Erythroblast (primary cell): ENCODE results near the gene TMC6.
"Not testable (repeated sequence)": the region's sequence is repeated elsewhere in the genome, so short reads cannot be mapped to it uniquely, and the experiment has no call there.

ENCODE experiments used
- DNase-seq, 2 experiments: peaks; one replicate each; lab custom pipeline; 2025; lab: John Stamatoyannopoulos, UW
- GATA1 ChIP-seq: IDR thresholded peaks from 2 replicates; pipeline ENCODE4 v1.6.1; 2011; ENCODE audit warnings: low read depth, mild to moderate bottlenecking, control low read depth, low read length, moderate library complexity
- POLR2A ChIP-seq: IDR thresholded peaks from 2 replicates; pipeline ENCODE4 v1.6.1; 2011; ENCODE audit warnings: mild to moderate bottlenecking, low read length

The TMC6 gene

GRCh38 chr17:78118801-78119241, 9.7 kb downstream of the TMC6 start:
- TF ChIP-seq GATA1 (no peak), POLR2A (no peak)
- no peak for DNase-seq

- TF ChIP-seq POLR2A (peak; percentile 8), GATA1 (no peak)
- no peak for DNase-seq
These were observed 11.3 kb downstream of the TMC6 start for GRCh38 chr17:78117027-78117981.

DNA sequence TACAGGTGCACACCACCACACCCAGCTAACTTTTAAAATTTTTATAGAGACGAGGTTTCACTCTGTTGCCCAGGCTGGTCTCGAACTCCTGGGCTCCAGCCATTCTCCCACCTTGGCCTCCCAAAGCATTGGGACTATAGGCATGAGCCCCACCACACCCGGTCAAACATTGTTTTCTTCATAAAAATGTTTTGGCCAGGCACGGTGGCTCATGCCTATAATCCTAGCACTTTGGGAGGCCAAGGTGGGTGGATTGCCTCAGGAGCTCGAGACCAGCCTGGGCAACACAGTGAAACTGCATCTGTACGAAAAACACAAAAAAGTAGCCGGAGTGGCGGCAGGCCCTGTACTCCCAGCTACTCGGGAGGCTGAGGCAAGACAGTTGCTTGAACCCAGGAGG, 12.1 kb downstream of the TMC6 start:
- no peak for DNase-seq
- TF ChIP-seq POLR2A (no peak), GATA1 (no peak)

DNA sequence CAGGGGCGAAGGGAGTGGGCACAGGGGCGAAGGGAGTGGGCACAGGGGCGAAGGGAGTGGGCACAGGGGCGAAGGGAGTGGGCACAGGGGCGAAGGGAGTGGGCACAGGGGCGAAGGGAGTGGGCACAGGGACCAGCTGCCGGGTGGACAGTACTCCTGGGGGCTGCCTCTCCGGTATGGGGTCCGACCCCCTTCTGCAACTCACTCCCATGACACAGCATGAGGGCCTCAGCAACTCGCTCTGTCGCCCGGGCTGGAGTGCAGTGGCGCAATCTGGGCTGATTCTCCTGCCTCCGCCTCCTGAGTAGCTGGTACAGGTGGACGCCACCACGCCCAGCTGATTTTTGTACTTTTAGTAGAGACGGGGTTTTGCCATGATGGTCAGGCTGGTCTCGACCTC, 12.8 kb downstream of the TMC6 start:
- DNase-seq = not testable (repeated sequence)

DNA sequence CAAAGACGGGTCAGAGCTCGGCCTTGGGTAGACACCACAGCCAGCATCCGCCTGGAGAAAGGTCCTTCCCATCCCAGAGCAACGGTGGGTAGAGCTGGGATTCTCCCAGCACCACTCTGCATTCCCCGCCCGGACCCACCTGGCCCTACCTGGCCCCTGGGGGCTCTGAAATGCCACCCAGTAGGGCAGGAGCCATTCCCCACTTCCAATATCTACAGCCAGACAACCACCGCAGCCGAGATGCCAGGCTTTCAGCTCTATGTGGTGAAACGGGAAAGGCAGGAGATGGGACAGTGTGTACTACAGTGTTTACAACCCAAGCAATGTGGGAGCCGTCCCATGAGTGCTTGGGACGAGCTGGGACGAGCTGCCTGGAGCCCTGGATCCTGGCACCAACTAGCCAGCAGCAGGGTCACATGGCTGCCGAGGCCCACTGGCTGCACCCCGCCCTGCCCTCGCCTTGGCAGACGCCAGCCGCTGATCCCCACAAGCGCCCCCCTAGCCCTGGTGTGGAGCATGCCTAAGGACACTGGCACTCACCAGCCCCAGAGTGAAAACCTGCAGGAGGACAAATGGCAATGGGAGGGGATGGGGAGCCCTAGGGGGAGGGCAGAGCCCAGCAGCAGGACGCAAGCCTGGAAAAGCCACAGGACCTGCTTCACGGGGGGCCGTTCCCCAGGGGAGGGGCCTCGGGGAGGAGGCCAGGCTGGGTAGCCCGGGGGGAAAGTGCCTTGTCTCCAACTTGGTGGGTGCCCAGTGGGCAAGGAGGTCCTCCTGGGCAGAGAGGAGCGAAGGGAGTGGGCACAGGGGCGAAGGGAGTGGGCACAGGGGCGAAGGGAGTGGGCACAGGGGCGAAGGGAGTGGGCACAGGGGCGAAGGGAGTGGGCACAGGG, 13.5 kb downstream of the TMC6 start:
- DNase-seq = no peak
- TF ChIP-seq GATA1 = no peak
- TF ChIP-seq POLR2A = no peak

- DNase-seq = no peak
- TF ChIP-seq GATA1 (no peak), POLR2A (peak; percentile 18)
These were observed 14.5 kb downstream of the TMC6 start for GRCh38 chr17:78113804-78114785.

DNA sequence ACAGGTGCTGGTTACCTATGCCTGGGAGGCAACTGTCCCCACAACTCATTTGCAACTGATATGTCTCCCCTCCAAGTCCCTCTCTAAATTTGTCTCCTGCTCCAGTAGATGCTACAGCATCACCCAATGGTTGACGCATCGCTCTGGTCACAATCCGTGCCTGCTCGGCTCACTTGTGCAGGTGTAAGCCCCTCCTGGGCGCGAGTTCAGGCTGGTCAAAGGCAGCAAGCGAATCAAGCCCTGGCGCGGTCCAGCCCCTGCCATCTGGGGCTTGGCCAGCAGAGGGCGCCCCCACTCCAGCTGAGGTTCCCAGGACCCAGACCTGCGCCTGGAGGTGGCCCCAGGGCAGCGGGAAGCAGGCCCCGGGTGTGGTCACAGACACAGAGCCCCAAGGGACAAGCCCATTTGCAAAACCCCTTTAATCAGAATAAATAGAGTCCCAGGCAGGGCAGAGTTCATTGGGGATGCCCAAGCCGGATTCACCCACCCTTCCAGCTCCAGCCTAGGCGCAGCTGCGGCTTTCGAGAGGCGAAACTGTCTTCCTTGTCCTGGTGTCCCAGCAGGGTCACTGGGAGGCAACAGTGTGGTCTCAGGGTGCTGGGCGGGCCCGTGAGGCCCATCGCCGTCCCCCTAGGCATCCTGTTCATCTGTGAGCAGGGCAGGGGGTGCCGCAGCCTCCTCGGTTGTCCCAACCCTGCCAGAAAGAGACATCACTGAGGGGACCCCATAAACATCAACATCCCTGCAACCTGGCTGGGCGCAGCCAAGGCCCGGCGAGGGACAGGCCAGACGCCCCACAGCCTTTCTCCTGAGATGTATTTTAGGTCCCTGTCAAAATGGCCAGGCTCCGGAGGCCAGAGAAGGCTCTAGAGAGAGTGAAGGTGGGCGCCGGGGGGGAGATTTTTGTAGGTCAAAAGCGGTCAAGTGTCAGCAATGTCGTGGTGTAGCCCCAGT, 15.8 kb downstream of the TMC6 start:
- peak; percentile 80 to 88 for DNase-seq
- TF ChIP-seq GATA1 (no peak), POLR2A (no peak)

GRCh38 chr17:78111727-78112517, 16.6 kb downstream of the TMC6 start:
- TF ChIP-seq GATA1 (no peak), POLR2A (no peak)
- no peak for DNase-seq

DNA sequence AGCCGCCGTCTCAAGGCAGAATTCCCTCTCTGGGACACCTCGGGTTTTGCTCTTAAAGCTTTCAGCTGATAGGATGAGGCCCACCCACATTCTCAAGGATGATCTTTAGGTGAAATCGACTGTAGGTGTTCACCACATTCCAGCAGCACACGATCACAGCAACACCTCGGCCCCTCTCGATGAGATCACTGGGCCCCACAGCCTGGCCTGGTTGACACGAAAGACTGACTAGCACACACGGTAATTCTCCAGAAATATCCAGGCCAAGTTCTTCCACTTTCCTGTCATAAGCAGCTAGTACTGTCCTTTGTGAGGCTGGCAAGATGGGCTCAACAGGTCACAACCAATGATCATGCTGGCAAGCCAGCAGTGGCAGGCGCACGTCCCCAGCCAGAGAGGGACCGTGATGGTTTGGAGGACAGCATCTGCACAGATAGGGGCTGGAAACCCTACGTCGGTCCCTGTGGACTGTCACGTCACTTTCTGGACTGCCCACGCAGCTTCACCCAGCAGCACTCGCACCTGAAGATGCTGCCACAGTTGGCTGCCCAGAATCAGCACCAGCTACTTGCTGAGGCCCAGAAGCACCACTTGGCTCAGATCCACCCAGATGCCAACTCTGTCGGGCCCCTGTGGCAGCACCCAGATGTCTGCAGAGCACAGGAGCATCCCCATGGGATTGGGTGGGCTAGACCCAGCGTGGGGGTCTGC, 17.4 kb downstream of the TMC6 start:
- TF ChIP-seq GATA1 (no peak), POLR2A (no peak)
- DNase-seq = no peak

GRCh38 chr17:78110363-78111015, 18.1 kb downstream of the TMC6 start:
- DNase-seq = no peak
- TF ChIP-seq POLR2A (no peak), GATA1 (no peak)
